ENCODE measurements around the gene BCAS3. TPM values are rescaled to one million over a fixed set of nuclear protein-coding genes. Genes with fewer than 3 reads are reported as not detected.

Gene BCAS3
- total RNA-seq, 1 experiment from 2014 or later: 26.3 TPM

GRCh38 chr17:61402073-61402541 lies 724.5 kb downstream of the BCAS3 start (continued):
- no peak for TF ChIP-seq REST (IDR thresholded peaks at IDR 0.05; ENCODE audit: low read depth)
- no peak for TF ChIP-seq FOSL1 (IDR thresholded peaks at IDR 0.05; ENCODE audit: low read depth)
- TF ChIP-seq CBX3 (IDR thresholded peaks at IDR 0.05; ENCODE audit: low read depth): no peak

- H3K4me1 ChIP-seq (ENCODE audit: control insufficient read depth in 1 of 2, insufficient read depth in 2 of 2, low read length in 2 of 2): no peaks in the 10 kb centered on the region
- ChIA-PET POLR2A (no interaction called here), CTCF (no interaction called here), RAD21 (ENCODE audit: low non-redundant PET in 1 of 2, low total read pairs in 2 of 2, uncharacterized antibody in 2 of 2, unreplicated experiment in 2 of 2) (no interaction called here)
- H3K27ac ChIP-seq (ENCODE audit: low read depth, low read length): no peak overlapping the region
- no peak overlapping the region for H3K4me3 ChIP-seq (replicated peaks in 1 of 2; ENCODE audit: low read depth in 1 of 2, low read length in 2 of 2)
- DNase-seq (ENCODE audit: low read depth, low spot score) (no peak), ATAC-seq (no peak)
- no peak overlapping the region for H2AFZ ChIP-seq (ENCODE audit: low read depth, low read length, poor library complexity, severe bottlenecking)
- H3K79me2 ChIP-seq (ENCODE audit: insufficient read depth, low read length): no peaks in the 10 kb centered on the region
- no peaks in the 10 kb centered on the region for H3K36me3 ChIP-seq (ENCODE audit: control insufficient read depth in 1 of 2, insufficient read depth in 2 of 2, low read length in 2 of 2)
- TF ChIP-seq YY1 (IDR thresholded peaks at IDR 0.05; ENCODE audit: extremely low read depth, insufficient replicate concordance, low read depth, low read length) (no peak), RAD21 (IDR thresholded peaks at IDR 0.05; ENCODE audit: low read depth) (no peak), CTCF (IDR thresholded peaks at IDR 0.05 in 2 of 3, conservative IDR thresholded peaks at IDR 0.05 in 1 of 3; ENCODE audit: borderline replicate concordance in 1 of 3, insufficient read depth in 1 of 3, low read depth in 2 of 3, low read length in 2 of 3) (no peak), POLR2AphosphoS5 (IDR thresholded peaks at IDR 0.05; ENCODE audit: low read depth, low read length) (no peak), REST (IDR thresholded peaks at IDR 0.05; ENCODE audit: low read depth) (no peak), CEBPB (IDR thresholded peaks at IDR 0.05; ENCODE audit: low read depth) (no peak), SRF (IDR thresholded peaks at IDR 0.05; ENCODE audit: low read depth) (no peak), POLR2A (IDR thresholded peaks at IDR 0.05; ENCODE audit: borderline replicate concordance, extremely low read depth, insufficient read depth, insufficient read length) (no peak)
- no peaks in the 10 kb centered on the region for H3K27me3 ChIP-seq (ENCODE audit: insufficient read depth, low read length)
- BruUV-seq (replicated peaks): no TSS peak
- no peak overlapping the region for H3K9ac ChIP-seq (ENCODE audit: low read length)
- H3K9me2 ChIP-seq (ENCODE audit: insufficient read depth): no peaks in the 10 kb centered on the region
- H3K4me2 ChIP-seq (ENCODE audit: low read length): no peak overlapping the region
- no peaks in the 10 kb centered on the region for H3K9me3 ChIP-seq (ENCODE audit: control insufficient read depth in 1 of 2, insufficient read depth in 1 of 2, low read depth in 1 of 2, low read length in 2 of 2)
- intact Hi-C loops (cut with micrococcal nuclease): no loop called here
- no peaks in the 10 kb centered on the region for H4K20me1 ChIP-seq (ENCODE audit: insufficient read depth)
Observed at GRCh38 chr17:61402978-61403800, 725.5 kb downstream of the BCAS3 start.

Measured in HCT116 (cell line).